HG03103 (cell line): ENCODE measurements around the gene PI4K2A.

ENCODE experiments used
- ATAC-seq: cut with Tn5 transposase; IDR thresholded peaks from one replicate; pipeline ENCODE4 v1.9.1; 2021; ENCODE audit warnings: low read depth; ENCODE audit not compliant: unreplicated experiment

Gene PI4K2A

GRCh38 chr10:97721871-97722780, 81.7 kb downstream of the PI4K2A start:
- no peak for ATAC-seq

GRCh38 chr10:97723001-97723400, 82.5 kb downstream of the PI4K2A start:
- ATAC-seq: no peak

GRCh38 chr10:97724341-97724941, 84.0 kb downstream of the PI4K2A start:
- no peak for ATAC-seq
